ENCODE measurements around the gene KDSR. TPM values are rescaled to one million over a fixed set of nuclear protein-coding genes. Genes with fewer than 3 reads are reported as not detected.

KDSR gene
- total RNA-seq, 1 donor, result 46.3 TPM

GRCh38 chr18:63306819-63307550 lies 60.0 kb downstream of the KDSR start:
- no peak for DNase-seq (ENCODE audit: insufficient read length, low spot score, missing footprints)
- Histone ChIP-seq H3K27me3 (ENCODE audit: insufficient read depth, low read length) (no peaks in the 10 kb centered on the region), H3K4me2 (ENCODE audit: insufficient read depth, low read length) (no peak overlapping the region), H2AFZ (ENCODE audit: low read length) (no peak overlapping the region), H3K36me3 (ENCODE audit: insufficient read depth, low read length) (no peaks in the 10 kb centered on the region), H4K20me1 (ENCODE audit: insufficient read depth, low read length) (no peaks in the 10 kb centered on the region), H3K9me3 (ENCODE audit: low read depth, low read length) (no peaks in the 10 kb centered on the region), H3K79me2 (ENCODE audit: insufficient read depth, low read length) (no peaks in the 10 kb centered on the region), H3K4me3 (ENCODE audit: insufficient read depth, low read length) (no peak overlapping the region), H3K4me1 (ENCODE audit: insufficient read depth, low read length) (no peaks in the 10 kb centered on the region), H3K27ac (ENCODE audit: low read depth, low read length) (no peak overlapping the region)
- TF ChIP-seq CTCF (IDR thresholded peaks at IDR 0.05; ENCODE audit: extremely low read depth, low read depth, low read length), result no peak

- Histone ChIP-seq H2AFZ (ENCODE audit: low read length) (no peak overlapping the region), H3K4me2 (ENCODE audit: insufficient read depth, low read length) (no peak overlapping the region), H3K4me3 (ENCODE audit: insufficient read depth, low read length) (no peak overlapping the region), H3K27ac (ENCODE audit: low read depth, low read length) (no peak overlapping the region), H3K9me3 (ENCODE audit: low read depth, low read length) (no peaks in the 10 kb centered on the region), H3K4me1 (ENCODE audit: insufficient read depth, low read length) (no peaks in the 10 kb centered on the region), H3K27me3 (ENCODE audit: insufficient read depth, low read length) (no peaks in the 10 kb centered on the region), H3K36me3 (ENCODE audit: insufficient read depth, low read length) (no peaks in the 10 kb centered on the region), H4K20me1 (ENCODE audit: insufficient read depth, low read length) (no peaks in the 10 kb centered on the region), H3K79me2 (ENCODE audit: insufficient read depth, low read length) (no peaks in the 10 kb centered on the region)
- no peak for DNase-seq (ENCODE audit: insufficient read length, low spot score, missing footprints)
- TF ChIP-seq CTCF (IDR thresholded peaks at IDR 0.05; ENCODE audit: extremely low read depth, low read depth, low read length), result no peak
These were observed 60.8 kb downstream of the KDSR start for GRCh38 chr18:63306249-63306648.

- H3K4me1 ChIP-seq (ENCODE audit: insufficient read depth, low read length), result peaks cover 7% of the 10 kb centered on the region
- no peak overlapping the region for H2AFZ ChIP-seq (ENCODE audit: low read length)
- no peak for TF ChIP-seq CTCF (IDR thresholded peaks at IDR 0.05; ENCODE audit: extremely low read depth, low read depth, low read length)
- no peaks in the 10 kb centered on the region for H3K27me3 ChIP-seq (ENCODE audit: insufficient read depth, low read length)
- H3K4me2 ChIP-seq (ENCODE audit: insufficient read depth, low read length), result no peak overlapping the region
- no peaks in the 10 kb centered on the region for H3K36me3 ChIP-seq (ENCODE audit: insufficient read depth, low read length)
- no peak overlapping the region for H3K27ac ChIP-seq (ENCODE audit: low read depth, low read length)
- H3K79me2 ChIP-seq (ENCODE audit: insufficient read depth, low read length), result no peaks in the 10 kb centered on the region
- no peaks in the 10 kb centered on the region for H4K20me1 ChIP-seq (ENCODE audit: insufficient read depth, low read length)
- H3K9me3 ChIP-seq (ENCODE audit: low read depth, low read length), result no peaks in the 10 kb centered on the region
- H3K4me3 ChIP-seq (ENCODE audit: insufficient read depth, low read length), result no peak overlapping the region
- DNase-seq (ENCODE audit: insufficient read length, low spot score, missing footprints), result no peak
These were observed 63.5 kb downstream of the KDSR start for GRCh38 chr18:63303547-63303946.

GRCh38 chr18:63302636-63303405 lies 64.2 kb downstream of the KDSR start:
- no peaks in the 10 kb centered on the region for H3K79me2 ChIP-seq (ENCODE audit: insufficient read depth, low read length)
- peaks cover 7% of the 10 kb centered on the region for H3K4me1 ChIP-seq (ENCODE audit: insufficient read depth, low read length)
- H3K36me3 ChIP-seq (ENCODE audit: insufficient read depth, low read length), result no peaks in the 10 kb centered on the region
- no peak overlapping the region for H3K4me3 ChIP-seq (ENCODE audit: insufficient read depth, low read length)
- H3K4me2 ChIP-seq (ENCODE audit: insufficient read depth, low read length), result no peak overlapping the region
- no peaks in the 10 kb centered on the region for H3K27me3 ChIP-seq (ENCODE audit: insufficient read depth, low read length)
- H3K9me3 ChIP-seq (ENCODE audit: low read depth, low read length), result no peaks in the 10 kb centered on the region
- H2AFZ ChIP-seq (ENCODE audit: low read length), result no peak overlapping the region
- H4K20me1 ChIP-seq (ENCODE audit: insufficient read depth, low read length), result no peaks in the 10 kb centered on the region
- no peak overlapping the region for H3K27ac ChIP-seq (ENCODE audit: low read depth, low read length)
- no peak for DNase-seq (ENCODE audit: insufficient read length, low spot score, missing footprints)
- no peak for TF ChIP-seq CTCF (IDR thresholded peaks at IDR 0.05; ENCODE audit: extremely low read depth, low read depth, low read length)

Measured in osteoblast (primary cell).